HCT116 (cell line): ENCODE data around the gene SORBS1.

Experiments used
- EZH2 ChIP-seq: fragments of 200-600 bp; sonication (generic); IDR thresholded peaks from 2 replicates; pipeline ENCODE4 v1.6.1; 2017; ENCODE audit warnings: antibody characterized with exemption, mixed run types
- EZH2phosphoT487 ChIP-seq: fragments of 200-600 bp; IDR thresholded peaks from 2 replicates; pipeline ENCODE4 v1.6.1; 2018; ENCODE audit warnings: antibody characterized with exemption, borderline replicate concordance
- JUND ChIP-seq: IDR thresholded peaks from 2 replicates; pipeline ENCODE4 v1.6.1; 2012
- POLR2A ChIP-seq: IDR thresholded peaks from 2 replicates; pipeline ENCODE4 v1.7.0; 2011; ENCODE audit warnings: borderline replicate concordance; ENCODE audit not compliant: insufficient read depth, insufficient read length; ENCODE audit errors: extremely low read depth
- POLR2AphosphoS5 ChIP-seq: IDR thresholded peaks from 2 replicates; pipeline ENCODE4 v1.6.1; 2011; ENCODE audit warnings: mild to moderate bottlenecking, low read depth, low read length, moderate library complexity
- TCF7L2 ChIP-seq: IDR thresholded peaks from 2 replicates; pipeline ENCODE4 v1.7.0; 2011; ENCODE audit warnings: borderline replicate concordance, inconsistent platforms; ENCODE audit not compliant: insufficient read depth, insufficient read length; ENCODE audit errors: extremely low read depth
- YY1 ChIP-seq: IDR thresholded peaks from 2 replicates; pipeline ENCODE4 v1.6.1; 2011; ENCODE audit warnings: low read length, low read depth, moderate library complexity, mild to moderate bottlenecking; ENCODE audit not compliant: insufficient replicate concordance; ENCODE audit errors: extremely low read depth
- ZNF274 ChIP-seq: fragments of 200-500 bp; sonication (Bioruptor generic); IDR thresholded peaks from 2 replicates; pipeline ENCODE4 v1.6.1; 2014; ENCODE audit warnings: mild to moderate bottlenecking, low read depth, low read length, inconsistent platforms
- TF ChIP-seq, protein P1 (sequence below), 3 experiments: fragments of 200-600 bp in 1 of 3; sonication (generic) in 1 of 3; IDR thresholded peaks in 2 of 3; conservative IDR thresholded peaks in 1 of 3; 2 replicates each; pipeline ENCODE4 v1.5.1; 2012 to 2017; ENCODE audit warnings: low read depth in 2 of 3, low read length in 2 of 3, antibody characterized with exemption in 1 of 3, borderline replicate concordance in 1 of 3, control low read depth in 1 of 3, mild to moderate bottlenecking in 1 of 3, mixed read lengths in 1 of 3, mixed run types in 1 of 3, moderate library complexity in 1 of 3; ENCODE audit not compliant: insufficient read depth in 1 of 3

GRCh38 chr10:95456516-95456915, 104.7 kb downstream of the SORBS1 start:
- no peak for TF ChIP-seq ZNF274
- no peak for TF ChIP-seq EZH2
- TF ChIP-seq, protein P1, sequence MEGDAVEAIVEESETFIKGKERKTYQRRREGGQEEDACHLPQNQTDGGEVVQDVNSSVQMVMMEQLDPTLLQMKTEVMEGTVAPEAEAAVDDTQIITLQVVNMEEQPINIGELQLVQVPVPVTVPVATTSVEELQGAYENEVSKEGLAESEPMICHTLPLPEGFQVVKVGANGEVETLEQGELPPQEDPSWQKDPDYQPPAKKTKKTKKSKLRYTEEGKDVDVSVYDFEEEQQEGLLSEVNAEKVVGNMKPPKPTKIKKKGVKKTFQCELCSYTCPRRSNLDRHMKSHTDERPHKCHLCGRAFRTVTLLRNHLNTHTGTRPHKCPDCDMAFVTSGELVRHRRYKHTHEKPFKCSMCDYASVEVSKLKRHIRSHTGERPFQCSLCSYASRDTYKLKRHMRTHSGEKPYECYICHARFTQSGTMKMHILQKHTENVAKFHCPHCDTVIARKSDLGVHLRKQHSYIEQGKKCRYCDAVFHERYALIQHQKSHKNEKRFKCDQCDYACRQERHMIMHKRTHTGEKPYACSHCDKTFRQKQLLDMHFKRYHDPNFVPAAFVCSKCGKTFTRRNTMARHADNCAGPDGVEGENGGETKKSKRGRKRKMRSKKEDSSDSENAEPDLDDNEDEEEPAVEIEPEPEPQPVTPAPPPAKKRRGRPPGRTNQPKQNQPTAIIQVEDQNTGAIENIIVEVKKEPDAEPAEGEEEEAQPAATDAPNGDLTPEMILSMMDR (IDR thresholded peaks at IDR 0.05 in 2 of 3, conservative IDR thresholded peaks at IDR 0.05 in 1 of 3; ENCODE audit: borderline replicate concordance in 1 of 3, insufficient read depth in 1 of 3, low read depth in 2 of 3, low read length in 2 of 3), result no peak
- TF ChIP-seq POLR2AphosphoS5, result no peak
- TF ChIP-seq POLR2A, result no peak
- TF ChIP-seq TCF7L2, result no peak
- TF ChIP-seq JUND, result no peak
- TF ChIP-seq YY1, result no peak
- no peak for TF ChIP-seq EZH2phosphoT487
